Measurements from ENCODE around the gene NUDT14. TPM values are rescaled to one million over a fixed set of nuclear protein-coding genes. Genes with fewer than 3 reads are reported as not detected.

Gene NUDT14
- total RNA-seq, 1 donor from 2014 or later, result 87.4 TPM

DNA sequence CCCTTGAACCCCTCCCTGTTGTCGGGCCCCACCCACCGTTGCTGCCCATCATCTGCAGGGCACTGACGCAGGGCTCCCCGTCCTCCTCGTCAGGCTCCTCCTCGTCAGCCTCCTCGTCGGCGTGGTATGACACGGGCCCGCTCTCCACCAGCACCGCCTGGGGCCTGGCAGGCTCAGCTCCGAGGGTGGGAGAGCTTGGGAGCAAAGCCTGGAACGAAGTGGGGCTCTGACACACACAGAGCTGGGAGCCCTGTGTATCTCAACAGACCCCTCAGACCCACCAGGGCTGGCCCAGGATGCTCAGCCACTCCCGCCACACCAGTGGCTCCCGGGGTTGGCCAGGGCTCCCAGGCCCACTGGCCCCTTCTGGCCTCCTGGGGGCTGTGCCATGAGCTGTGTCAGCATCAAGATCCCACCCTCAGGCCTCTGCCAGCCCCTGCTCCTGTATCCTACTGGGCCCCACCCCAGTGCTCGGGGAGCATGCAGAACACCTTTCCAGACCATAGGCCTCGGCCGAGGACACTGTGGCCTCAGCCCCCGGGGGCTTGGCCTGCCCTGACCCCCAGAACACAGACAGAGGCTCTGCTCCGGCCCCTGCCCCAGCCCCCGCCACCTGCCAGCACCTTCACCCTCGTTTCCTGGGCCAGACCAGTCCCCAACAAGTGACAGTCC is 30.1 kb upstream of the NUDT14 start:
- DNase-seq (ENCODE audit: low read depth), result no peak
- Histone ChIP-seq H3K27me3 (ENCODE audit: control insufficient read depth, insufficient read depth, low read length) (no peaks in the 10 kb centered on the region), H3K36me3 (ENCODE audit: control insufficient read depth, insufficient read depth, low read length) (peaks cover 1% of the 10 kb centered on the region), H3K4me3 (ENCODE audit: low read depth, low read length) (no peak overlapping the region)
- TF ChIP-seq, protein P1, sequence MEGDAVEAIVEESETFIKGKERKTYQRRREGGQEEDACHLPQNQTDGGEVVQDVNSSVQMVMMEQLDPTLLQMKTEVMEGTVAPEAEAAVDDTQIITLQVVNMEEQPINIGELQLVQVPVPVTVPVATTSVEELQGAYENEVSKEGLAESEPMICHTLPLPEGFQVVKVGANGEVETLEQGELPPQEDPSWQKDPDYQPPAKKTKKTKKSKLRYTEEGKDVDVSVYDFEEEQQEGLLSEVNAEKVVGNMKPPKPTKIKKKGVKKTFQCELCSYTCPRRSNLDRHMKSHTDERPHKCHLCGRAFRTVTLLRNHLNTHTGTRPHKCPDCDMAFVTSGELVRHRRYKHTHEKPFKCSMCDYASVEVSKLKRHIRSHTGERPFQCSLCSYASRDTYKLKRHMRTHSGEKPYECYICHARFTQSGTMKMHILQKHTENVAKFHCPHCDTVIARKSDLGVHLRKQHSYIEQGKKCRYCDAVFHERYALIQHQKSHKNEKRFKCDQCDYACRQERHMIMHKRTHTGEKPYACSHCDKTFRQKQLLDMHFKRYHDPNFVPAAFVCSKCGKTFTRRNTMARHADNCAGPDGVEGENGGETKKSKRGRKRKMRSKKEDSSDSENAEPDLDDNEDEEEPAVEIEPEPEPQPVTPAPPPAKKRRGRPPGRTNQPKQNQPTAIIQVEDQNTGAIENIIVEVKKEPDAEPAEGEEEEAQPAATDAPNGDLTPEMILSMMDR (IDR thresholded peaks at IDR 0.05; ENCODE audit: insufficient read depth, low read length, poor library complexity, severe bottlenecking), result no peak

DNA sequence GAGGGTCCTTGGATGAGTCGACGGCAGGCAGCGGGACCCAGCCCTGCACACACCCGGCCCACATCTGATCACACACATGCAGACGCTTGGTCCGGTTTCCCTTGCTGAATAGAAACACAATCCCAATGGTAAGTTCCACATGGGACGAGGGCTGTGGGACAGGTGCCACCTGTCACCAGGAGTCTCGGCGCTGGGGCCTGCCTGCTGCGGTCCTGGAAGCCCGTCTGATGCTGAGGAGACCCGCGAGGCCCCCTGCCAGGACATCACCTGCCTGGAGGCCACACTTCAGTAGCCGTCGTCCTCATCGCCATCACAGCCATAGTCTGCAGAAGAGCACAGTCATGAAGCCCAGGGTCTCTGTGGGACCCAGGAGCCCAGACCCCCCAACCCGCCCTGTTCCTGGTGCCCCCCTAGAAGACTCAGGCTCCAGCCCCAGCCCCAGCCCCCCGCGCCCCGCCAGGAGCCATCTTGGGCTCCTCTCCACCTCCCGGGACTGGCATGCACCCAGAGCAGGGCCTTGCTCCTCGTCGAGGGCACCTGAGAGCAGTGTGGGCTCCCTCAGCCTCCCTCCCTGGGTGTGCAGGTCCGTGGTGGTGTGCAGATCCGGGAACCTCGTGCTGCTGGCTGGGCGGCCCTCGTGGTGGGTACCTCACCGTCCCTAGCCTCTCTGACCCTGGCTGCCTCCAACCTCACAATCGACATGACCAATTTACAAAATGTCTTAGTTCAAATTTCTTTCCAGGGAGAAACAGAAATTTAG is 29.3 kb upstream of the NUDT14 start:
- peaks cover 2% of the 10 kb centered on the region for H3K27me3 ChIP-seq (ENCODE audit: control insufficient read depth, insufficient read depth, low read length)
- TF ChIP-seq, protein P1 (IDR thresholded peaks at IDR 0.05; ENCODE audit: insufficient read depth, low read length, poor library complexity, severe bottlenecking), result no peak
- H3K4me3 ChIP-seq (ENCODE audit: low read depth, low read length), result no peak overlapping the region
- H3K36me3 ChIP-seq (ENCODE audit: control insufficient read depth, insufficient read depth, low read length), result peaks cover 1% of the 10 kb centered on the region
- no peak for DNase-seq (ENCODE audit: low read depth)

DNA sequence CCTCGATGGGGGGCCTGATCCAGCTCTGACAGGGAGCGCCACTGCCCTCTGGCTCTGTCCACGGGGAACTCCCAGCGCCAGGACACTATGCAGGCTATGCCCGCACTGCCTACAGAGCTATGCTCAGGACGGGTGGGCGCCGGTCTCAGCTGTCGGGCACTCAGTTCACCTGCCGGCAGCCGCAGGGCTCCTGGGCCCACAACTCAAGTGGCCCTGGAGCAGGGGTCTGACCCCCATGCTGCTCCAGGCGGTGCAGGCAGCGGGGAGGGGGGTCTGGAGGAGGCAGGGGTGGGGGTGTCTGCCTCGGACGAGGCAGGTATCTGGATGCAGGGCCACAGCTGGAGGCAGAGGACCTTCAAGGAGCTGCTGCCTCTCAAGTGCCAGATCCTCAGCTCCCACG is 28.5 kb upstream of the NUDT14 start:
- H3K36me3 ChIP-seq (ENCODE audit: control insufficient read depth, insufficient read depth, low read length), result peaks cover 1% of the 10 kb centered on the region
- H3K27me3 ChIP-seq (ENCODE audit: control insufficient read depth, insufficient read depth, low read length), result peaks cover 2% of the 10 kb centered on the region
- H3K4me3 ChIP-seq (ENCODE audit: low read depth, low read length), result no peak overlapping the region
- TF ChIP-seq, protein P1 (IDR thresholded peaks at IDR 0.05; ENCODE audit: insufficient read depth, low read length, poor library complexity, severe bottlenecking), result no peak
- no peak for DNase-seq (ENCODE audit: low read depth)

DNA sequence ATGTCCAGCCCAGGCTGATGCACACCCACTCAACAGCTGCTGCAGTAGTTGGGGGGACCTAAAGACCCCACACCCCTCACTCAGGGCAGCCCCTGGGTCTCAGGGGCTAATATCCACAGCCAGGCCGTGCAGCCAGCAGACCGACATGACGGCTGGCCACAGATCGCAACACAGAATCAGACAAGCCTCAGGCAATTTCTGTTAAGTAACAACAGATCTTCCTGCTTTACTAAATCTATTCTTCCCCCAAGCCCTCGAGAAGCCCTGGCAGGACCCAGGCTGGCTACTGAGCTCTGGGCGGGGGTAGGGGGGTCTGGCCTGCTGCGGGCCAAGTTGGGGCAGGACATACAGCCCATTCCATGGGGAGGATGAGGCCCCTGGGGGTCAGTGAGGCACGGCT is 28.0 kb upstream of the NUDT14 start:
- no peak overlapping the region for H3K4me3 ChIP-seq (ENCODE audit: low read depth, low read length)
- DNase-seq (ENCODE audit: low read depth), result no peak
- H3K36me3 ChIP-seq (ENCODE audit: control insufficient read depth, insufficient read depth, low read length), result peaks cover 1% of the 10 kb centered on the region
- peaks cover 2% of the 10 kb centered on the region for H3K27me3 ChIP-seq (ENCODE audit: control insufficient read depth, insufficient read depth, low read length)
- TF ChIP-seq, protein P1 (IDR thresholded peaks at IDR 0.05; ENCODE audit: insufficient read depth, low read length, poor library complexity, severe bottlenecking), result no peak

DNA sequence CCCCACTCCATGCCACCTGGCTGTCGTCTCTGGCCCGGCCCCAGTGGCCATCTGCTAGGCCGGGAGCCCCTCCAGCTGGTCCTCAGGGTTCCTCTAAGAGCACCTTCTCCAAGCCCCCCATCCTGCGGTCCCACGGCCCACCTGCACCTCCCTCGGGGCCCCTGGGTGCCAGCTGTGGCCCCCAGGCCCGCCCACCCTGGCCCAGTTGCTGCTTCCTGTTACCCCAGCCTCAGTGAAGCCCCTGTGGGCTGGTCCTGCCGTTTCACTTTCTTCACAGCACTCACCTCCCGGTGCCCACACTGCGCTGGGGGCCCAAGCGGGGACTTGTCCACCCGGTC is 27.6 kb upstream of the NUDT14 start:
- TF ChIP-seq, protein P1 (IDR thresholded peaks at IDR 0.05; ENCODE audit: insufficient read depth, low read length, poor library complexity, severe bottlenecking), result no peak
- peaks cover 1% of the 10 kb centered on the region for H3K36me3 ChIP-seq (ENCODE audit: control insufficient read depth, insufficient read depth, low read length)
- H3K27me3 ChIP-seq (ENCODE audit: control insufficient read depth, insufficient read depth, low read length), result peaks cover 5% of the 10 kb centered on the region
- no peak overlapping the region for H3K4me3 ChIP-seq (ENCODE audit: low read depth, low read length)
- no peak for DNase-seq (ENCODE audit: low read depth)

Data from kidney epithelial cell (primary cell).